HG02588 (cell line): ENCODE measurements around the gene SLC8A2.

Experiments used
- ATAC-seq: cut with Tn5 transposase; IDR thresholded peaks from one replicate; pipeline ENCODE4 v1.9.1; 2021; ENCODE audit warnings: mild to moderate bottlenecking, moderate library complexity; ENCODE audit not compliant: unreplicated experiment

The SLC8A2 gene, protein sequence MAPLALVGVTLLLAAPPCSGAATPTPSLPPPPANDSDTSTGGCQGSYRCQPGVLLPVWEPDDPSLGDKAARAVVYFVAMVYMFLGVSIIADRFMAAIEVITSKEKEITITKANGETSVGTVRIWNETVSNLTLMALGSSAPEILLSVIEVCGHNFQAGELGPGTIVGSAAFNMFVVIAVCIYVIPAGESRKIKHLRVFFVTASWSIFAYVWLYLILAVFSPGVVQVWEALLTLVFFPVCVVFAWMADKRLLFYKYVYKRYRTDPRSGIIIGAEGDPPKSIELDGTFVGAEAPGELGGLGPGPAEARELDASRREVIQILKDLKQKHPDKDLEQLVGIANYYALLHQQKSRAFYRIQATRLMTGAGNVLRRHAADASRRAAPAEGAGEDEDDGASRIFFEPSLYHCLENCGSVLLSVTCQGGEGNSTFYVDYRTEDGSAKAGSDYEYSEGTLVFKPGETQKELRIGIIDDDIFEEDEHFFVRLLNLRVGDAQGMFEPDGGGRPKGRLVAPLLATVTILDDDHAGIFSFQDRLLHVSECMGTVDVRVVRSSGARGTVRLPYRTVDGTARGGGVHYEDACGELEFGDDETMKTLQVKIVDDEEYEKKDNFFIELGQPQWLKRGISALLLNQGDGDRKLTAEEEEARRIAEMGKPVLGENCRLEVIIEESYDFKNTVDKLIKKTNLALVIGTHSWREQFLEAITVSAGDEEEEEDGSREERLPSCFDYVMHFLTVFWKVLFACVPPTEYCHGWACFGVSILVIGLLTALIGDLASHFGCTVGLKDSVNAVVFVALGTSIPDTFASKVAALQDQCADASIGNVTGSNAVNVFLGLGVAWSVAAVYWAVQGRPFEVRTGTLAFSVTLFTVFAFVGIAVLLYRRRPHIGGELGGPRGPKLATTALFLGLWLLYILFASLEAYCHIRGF

DNA sequence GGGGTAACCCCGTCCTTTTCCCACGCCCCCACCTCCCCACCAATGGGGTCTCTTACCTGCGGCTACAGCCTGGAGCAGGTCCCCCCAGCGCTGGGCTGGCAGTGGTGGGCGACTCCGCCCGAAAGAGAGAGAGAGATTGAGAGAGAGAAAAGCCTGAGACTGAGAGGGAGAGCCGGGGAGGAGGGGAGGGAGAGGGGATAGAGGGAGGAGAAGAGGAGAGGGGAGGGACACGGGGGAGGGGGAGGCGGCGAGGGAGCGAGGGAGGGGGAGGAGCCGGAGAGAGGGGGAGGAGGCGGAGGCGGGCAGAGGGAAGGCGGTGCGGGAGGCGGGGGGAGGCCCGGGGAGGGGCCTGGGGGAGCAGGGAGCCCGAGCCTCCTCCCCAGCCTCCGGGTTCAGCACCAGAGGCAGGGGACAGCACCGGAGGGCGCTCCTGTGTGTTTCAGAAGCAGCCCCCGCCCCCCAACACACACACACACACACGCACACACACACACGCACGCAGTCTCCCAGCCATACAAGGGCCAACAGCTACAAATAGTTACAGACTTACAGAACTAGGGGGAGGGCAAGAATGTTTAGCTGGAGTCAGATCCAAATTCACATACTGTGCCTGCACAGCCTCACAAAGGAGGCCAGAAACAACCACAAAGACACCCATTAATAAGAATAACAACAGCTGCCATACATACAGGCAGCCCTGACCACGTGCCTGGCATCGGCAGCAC lies at the start of gene SLC8A2:
TSS of gene SLC8A2 (minus strand) at position 161 of the 725 bp plus-strand sequence. CDS start 5,490 bp downstream, outside the sequence.
- no peak for ATAC-seq

DNA sequence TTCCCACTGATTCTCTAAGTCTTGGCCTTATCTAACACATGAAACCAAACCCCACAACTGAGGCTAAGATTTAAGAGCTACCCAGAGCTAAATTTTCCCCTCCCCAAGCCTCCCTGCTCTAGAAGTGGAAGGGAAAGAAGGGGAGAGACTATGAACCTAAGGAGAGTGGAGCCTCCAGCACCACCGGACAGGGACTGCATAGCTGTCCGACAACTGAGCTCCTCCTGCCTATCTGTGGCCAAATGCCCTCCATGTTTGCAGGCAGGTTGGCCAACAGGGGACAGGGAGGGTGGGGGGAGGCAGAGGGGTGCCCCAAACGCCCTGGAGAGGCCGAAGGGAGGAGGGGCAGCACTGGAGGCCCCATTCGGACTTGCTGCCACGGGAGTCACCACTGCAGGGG lies 49.1 kb upstream of the SLC8A2 start:
- no peak for ATAC-seq

DNA sequence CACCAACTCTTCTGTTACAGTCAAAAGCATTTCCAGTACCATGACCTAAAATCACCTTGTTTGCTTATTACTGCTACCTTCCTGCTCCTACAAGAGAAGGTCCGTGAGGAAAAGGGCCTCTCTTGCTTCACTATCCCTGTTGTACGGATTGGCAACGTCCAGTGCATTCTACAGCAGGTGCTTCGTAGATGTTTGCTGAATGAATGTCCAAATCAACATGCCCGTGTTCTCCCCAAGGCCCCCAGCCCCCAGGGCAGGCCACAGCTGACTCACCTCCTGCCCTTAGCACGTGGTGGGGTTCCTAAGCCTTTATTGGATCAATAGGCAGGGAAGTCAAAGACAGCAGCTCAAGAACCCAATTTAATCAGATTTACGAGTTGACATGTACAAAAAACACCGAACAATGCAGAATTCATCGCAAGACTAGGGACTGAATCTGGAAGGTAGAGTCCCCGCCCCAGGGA lies 48.7 kb upstream of the SLC8A2 start:
- no peak for ATAC-seq

DNA sequence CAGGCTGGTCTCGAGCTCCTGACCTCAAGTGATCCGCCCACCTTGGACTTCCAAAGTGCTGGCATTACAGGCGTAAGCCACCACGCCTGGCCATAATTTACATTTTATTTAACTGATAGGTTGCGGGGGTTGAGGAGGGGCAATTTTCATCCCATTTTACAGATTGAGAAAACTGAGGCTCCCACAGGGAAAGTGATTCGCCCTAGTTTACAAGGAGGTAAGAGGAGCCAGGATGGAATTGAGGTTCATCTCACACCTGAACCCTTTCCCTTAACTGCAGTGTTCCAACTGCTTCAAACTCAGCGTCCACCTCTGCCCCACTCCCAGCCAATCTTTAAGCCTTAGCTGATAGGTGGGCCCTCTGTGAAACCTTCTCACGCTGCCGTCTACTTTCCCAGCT lies 47.2 kb upstream of the SLC8A2 start:
- ATAC-seq = no peak

DNA sequence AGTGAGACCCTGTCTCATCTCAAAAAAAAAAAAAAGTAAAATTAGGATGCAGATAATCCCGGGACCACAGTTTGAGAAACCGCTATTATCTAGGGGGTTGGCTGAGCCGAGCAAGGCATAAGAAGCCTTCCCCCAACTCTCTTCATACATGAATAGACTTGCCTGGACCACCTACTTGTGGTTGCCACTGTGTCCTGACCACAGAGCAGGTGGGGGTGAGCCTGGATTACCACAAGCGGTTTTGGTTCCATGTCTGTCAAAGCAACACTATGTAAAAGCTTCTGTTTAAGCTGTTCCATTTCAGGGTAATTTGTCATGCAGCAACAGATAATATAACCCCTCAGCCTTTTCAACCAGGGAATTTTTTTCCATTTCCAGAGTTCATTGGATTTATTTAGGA lies 46.4 kb upstream of the SLC8A2 start:
- peak; percentile 22 for ATAC-seq

DNA sequence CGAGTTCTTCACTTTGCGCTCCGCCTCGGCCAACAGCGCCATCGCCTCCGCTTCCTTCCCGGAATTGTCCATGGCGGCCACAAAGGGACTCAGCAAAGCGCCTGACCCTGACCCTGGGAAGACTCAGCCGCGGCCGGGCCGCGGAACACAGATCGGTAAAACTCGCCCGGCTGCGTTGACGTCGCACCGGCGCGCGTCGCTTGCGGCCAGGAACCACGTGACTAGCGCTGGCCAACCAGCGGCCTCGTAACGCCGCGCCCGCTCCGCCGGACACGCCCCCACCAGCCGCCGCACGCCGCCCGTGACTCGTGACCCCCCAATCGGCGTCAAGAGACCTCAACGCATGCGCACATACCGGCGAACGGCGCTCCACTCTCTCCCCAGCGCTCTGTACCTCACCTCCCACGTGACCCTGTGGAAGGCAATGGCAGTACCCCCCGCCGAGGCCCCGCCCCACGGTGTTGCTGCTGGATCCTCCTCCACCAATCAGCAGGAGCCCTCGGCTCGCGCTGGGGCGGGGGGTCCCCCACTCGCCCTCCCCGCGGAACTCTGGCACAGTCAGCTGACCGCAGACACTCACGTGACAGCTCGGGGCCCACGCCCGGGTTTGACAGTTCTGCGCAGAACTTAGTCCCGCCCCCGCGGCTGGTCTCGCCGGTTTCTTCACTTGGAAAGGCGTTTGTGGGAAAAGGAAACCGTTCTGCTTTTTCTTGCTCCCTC lies 43.3 kb upstream of the SLC8A2 start, which contains the start of gene NAPA:
TSS of gene NAPA (minus strand) at position 195 of the 720 bp plus-strand sequence. CDS start at position 72, 123 bp downstream.
- ATAC-seq = peak; percentile 73

DNA sequence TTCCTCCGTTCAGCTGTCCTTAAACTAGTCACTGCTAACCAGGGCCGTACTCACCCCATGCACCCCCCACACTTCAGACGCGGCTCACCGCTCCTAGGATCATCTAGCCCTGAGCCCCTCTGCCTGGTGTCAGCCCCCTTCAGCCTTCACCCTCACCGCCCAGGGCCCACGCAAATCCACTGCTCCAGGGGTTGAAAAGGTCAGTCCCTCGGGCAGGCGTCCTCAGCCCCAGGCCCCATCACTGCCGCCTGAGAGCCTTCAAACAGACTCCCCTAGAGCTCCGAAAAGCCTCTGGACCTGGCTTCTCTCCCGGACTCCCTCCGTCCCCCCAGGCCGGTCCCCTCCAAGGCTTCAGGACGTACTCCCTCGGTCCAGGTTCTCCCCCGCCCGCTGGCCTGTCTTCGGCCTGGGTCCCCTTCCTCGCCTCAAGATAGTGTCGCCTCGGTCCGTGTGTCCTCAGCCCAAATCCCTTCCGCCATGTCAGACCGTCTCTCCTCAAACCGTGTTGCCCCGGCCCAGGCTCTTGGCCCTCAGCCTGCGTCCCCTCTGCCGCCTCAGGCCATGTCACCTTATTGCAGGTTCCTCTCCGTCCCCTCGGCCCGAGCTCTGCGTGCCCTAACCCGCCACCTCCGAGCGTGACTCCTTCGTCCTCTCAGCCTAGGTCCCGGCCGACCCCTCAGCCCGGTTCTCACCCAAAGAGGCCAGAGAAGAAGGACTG lies 42.6 kb upstream of the SLC8A2 start:
- ATAC-seq = no peak

DNA sequence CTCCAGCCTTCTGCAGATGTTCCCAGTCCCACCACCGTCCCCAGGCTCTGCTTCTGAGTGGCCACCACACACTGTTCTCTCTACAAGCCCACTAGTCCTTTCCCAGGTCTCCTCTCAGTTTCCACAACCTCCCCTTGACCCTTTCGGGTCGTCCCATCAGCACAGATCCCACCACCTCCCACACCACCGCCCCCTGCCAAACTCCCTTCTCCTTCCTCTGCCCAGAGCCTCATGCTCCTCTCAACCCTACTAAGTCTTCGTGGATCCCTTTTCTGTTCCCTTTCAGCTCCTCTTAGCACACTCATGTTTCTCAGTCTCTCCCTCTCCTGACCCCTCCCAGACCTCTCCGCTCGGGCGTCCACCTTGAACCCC lies 41.2 kb upstream of the SLC8A2 start:
- ATAC-seq = no peak

DNA sequence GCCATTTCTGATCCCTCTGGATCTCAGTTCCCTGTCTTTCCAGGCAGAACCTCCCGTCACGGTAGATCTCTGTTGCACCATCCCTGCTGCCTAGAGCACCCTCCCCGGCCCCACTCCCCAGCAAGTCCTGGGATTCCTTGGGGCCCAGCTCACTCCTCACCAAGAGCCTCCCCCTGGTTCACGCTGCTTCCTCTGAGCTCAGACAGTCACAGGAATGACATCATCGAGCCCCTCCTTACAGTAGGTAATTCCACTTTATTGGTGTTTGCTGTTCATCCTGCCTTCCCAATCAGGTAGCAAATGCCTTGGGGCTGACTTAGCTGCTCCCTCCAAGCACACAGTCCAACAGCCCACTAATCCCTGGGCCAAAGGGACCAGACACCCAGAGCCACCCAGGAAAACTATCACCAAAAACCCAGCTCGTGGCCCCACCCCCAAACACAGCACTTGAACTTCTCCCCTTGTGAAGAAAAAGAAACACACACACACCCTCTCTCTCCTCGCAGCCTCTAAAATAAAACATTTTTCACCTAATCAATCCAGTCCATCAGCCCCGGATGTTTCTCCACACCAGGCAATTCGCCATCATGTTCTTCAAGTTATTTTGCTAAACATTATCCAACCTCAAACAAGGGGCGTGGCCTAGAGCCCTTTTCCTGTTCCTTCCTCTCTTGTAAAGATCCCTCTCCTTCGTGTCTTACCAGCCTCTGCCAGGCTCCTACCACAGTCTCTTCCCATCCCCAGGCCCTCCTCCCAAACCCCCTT lies 40.7 kb upstream of the SLC8A2 start:
- no peak for ATAC-seq

DNA sequence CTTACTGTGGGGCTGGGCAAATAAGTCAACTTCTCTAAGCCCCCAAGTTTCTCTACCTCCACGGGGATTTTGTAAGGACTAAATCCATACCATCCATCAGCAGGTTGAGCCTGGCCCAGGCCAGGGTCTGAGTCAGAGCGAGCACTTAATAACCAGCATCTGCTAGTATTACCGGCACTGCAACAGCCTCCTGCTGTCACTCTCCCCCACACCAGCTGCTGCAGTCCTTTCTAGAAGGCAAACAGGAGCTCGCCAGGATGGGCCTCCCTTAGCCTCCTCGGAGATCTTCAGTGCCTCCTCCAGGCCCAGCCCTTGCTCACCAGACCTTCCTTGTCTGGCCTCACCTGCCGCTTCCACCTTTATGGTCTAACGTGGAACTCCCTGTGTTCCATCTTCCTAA lies 40.0 kb upstream of the SLC8A2 start:
- no peak for ATAC-seq

DNA sequence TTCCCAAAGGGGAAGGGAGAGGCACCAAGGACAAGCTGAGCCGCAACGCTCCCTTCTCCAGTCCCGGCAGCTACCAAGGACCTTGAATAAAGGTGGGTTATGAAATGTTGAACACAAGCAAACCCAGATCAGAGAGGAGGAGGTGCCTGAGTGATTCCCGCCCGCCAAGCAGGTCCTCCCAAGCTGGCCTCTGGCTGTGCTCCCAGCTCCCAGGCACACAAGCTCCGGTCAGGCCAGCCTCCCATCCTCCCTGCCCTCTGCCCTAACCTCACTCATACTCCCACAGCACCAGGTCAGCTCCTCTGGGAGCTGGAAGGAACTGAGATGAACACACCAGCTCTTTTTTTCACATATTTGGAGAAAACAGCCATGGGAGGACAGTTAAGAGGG lies 39.4 kb upstream of the SLC8A2 start:
- ATAC-seq = no peak

DNA sequence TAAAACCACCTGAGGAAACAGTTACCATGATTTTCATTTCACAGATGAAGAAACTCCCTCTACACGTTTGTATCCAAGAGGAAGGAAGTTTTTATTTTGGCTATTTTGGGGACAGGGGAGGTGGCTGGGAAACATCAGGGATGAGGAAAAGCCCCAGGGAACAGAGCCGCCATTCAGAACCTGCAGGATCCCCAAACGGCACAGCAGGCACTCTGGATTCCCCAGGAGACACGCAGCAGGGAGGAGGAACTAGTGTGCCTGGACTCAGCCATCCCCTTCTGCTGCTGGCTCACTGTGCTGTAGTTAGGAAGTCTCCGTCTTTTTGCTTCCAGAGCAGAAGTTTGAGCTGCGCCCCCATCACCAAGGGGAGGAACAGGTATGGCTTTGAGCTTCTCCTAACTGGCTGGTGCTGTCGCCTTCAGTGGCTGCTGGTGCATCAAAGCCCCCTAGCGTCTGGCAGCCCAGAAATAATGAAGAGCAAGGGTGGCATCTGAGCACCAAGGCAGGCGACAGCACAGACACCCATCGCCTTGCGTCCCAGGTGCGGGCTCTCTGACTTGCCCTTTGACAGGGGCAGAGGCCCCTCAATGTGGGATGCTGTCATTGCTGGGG lies 38.9 kb upstream of the SLC8A2 start:
- no peak for ATAC-seq

DNA sequence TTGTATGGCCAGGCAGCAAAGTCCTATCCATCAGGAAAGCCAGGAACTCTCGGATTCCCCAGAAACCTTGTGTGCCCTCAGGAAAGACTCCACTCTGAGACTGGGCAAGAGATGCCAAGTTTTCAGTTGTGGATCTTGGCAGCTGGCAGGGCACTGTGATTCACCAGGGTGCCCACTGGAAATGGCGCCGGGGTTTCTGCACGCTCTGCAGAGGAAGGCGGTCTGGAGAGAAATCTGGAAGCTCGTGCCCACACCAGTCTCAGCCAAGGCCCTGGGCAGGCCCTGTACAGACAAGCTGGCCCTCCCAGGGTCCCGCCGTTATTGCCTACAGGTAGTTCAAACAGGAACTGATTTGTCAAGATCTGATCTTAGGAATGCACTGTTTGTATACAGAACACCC lies 38.3 kb upstream of the SLC8A2 start:
- no peak for ATAC-seq

DNA sequence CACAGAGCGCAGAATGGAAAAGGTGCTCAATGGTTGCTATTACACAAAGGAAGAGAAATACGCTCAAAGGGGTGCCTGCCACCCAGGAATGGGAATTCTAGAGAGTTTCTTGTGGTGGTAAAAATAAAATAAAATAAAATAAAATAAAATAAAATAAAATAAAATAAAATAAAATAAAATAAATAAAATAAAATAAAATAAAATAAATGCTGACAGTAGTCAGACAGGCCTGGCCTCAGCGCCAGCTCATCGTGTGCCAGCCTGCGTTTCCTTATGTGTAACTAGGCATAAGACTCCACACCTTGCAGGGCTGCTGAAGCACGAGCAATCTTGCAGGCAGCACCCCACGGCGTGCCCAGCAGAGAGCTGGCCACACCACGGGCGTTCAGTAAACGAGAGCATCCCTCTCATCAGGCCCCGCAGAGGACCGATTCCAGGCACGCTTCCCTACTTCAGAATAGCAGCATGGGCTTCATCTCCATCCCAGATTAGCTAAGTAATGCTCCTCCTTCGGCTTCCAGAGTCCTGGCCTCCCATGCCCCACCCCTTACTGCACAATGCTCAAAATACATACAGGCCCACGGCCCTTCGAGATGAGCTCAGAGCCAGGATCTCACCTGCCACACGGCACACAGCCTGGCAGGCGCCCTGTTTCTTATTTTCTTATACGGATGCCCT lies 37.6 kb upstream of the SLC8A2 start:
- ATAC-seq = no peak

DNA sequence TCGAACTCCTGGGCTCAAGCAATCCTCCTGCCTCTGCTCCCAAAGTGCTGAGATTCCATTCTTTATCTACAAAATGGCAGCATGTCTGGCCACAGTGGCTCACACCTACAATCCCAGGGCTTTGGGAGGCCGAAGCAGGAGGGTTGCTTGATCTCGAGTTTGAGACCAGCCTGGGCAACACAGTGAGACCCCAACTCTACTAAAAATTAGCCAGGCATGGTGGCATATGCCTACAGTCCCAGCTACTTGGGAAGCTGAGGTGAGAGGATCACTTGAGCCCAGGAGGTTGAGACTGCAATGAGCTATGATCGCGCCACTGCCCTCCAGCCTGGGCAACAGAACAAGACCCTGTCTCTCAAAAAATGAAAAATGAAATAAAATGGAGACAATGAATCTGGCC lies 37.0 kb upstream of the SLC8A2 start:
- no peak for ATAC-seq

DNA sequence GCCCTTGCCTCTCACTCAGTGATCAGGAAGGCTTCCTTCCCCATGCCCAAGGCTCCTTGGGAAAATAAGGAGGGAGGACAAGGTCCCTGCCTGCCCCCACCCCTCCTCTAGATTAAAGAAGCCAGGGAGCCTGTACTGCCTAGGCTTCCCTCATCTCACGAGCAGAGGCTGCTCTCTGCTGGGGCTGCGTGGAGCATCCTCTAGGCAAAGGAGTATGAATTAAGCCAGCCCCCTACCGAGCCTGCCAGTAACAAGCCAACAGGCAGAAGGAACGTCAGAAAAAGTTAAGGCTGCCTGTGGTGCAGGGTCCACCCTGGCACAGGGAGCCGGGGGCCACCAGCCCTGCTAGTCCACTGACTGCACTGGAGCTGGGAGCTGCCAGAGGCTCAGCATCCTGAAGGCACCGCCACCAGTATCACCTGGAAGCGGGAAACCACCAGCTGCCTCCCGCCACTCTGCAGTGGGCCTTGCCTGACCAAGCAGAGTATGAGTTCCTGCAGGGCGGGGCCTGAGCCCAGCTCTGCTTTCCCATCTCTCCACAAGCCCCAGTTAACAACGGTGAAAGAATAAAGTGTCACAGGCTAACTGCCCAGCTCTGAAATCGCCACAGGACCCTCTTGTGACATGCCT lies 36.3 kb upstream of the SLC8A2 start:
- ATAC-seq = no peak

DNA sequence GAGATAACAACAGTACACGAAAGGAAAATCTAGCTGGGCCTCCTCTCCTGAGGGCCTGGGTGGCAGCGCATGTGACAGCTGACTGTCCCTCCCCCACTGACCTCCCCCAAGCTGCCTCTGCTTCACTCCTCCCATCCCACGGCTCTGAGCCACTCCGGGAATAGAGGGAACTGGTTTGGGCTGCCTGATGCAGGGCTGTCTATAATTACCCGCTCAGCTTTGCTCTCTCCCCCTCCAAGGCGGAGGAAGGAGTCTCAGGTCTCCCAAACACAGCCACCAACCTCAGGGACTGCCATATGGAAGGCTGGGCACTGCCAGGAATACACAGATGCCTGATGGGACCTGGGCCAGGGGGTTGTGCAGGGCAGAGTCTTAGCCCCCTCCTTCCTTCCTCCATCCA lies 35.3 kb upstream of the SLC8A2 start:
- ATAC-seq = no peak

DNA sequence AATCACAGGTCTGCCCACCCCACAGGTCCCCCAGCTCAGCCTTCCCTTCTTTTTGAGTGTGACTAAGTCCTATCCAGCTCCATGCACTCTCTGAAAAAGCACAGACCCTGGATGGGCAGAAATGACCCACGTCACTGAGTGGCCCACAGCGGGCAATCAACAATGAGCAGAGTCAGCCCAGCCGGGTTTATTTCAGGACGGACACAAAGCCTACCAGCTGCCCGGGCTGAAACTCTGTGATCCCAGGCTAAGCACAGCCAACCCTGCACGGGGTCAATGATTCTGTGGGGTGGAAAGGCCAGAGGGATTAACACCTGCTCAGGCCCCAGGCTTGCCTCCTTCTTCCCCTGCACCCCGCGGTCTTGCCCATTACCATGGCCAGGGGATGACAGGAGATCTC lies 34.8 kb upstream of the SLC8A2 start:
- no peak for ATAC-seq
